AG04449 (cell line): ENCODE results near the gene RNF144A.

ENCODE experiments used
- CTCF ChIA-PET: fragments of 350-600 bp; formaldehyde crosslinking; extraction: SDS; loops from one replicate; lab custom pipeline; 2021; ENCODE audit warnings: antibody characterized with exemption; lab: Yijun Ruan, JAX
- POLR2A ChIA-PET: fragments of 400-600, 350-600 bp; formaldehyde crosslinking; extraction: SDS; loops from one replicate; lab custom pipeline; 2020; ENCODE audit warnings: antibody characterized with exemption, inconsistent platforms; lab: Yijun Ruan, JAX
- DNase-seq: peaks from one replicate; pipeline ENCODE4 v3.0.0-alpha.2; 2010; ENCODE audit warnings: low read depth, low spot score
- H3K4me3 ChIP-seq: 2 replicates; pipeline ENCODE4 v1.5.1; 2011; ENCODE audit warnings: low read depth, mild to moderate bottlenecking, control low read depth, low read length
- TF ChIP-seq, protein P1 (sequence below): IDR thresholded peaks from one replicate; pipeline ENCODE4 v1.5.1; 2011; ENCODE audit warnings: mild to moderate bottlenecking, moderate library complexity, low read length, control low read depth, inconsistent platforms; ENCODE audit not compliant: insufficient read depth; ENCODE audit errors: missing control alignments

RNF144A gene

DNA sequence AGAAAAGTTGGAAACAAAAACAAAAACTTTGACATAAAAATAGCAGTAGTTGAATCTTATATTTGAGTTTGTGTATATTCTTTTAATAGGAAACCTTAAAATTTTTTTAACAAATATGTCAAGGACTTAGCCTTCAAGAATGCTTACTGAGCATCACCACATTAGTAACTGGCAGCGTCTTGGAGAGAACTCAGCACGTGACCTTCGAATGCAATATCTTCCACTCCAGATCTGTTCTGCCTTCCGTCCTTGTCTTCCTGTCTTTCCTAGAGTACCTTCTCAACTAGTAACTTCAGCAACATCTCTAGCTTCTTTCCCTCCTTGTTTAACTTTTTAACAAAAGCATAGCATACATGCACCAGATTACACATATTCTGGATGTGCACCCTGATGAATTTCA is 38.7 kb upstream of the RNF144A start:
- CTCF ChIA-PET, result no interaction called here
- no peak overlapping the region for H3K4me3 ChIP-seq
- TF ChIP-seq, protein P1, sequence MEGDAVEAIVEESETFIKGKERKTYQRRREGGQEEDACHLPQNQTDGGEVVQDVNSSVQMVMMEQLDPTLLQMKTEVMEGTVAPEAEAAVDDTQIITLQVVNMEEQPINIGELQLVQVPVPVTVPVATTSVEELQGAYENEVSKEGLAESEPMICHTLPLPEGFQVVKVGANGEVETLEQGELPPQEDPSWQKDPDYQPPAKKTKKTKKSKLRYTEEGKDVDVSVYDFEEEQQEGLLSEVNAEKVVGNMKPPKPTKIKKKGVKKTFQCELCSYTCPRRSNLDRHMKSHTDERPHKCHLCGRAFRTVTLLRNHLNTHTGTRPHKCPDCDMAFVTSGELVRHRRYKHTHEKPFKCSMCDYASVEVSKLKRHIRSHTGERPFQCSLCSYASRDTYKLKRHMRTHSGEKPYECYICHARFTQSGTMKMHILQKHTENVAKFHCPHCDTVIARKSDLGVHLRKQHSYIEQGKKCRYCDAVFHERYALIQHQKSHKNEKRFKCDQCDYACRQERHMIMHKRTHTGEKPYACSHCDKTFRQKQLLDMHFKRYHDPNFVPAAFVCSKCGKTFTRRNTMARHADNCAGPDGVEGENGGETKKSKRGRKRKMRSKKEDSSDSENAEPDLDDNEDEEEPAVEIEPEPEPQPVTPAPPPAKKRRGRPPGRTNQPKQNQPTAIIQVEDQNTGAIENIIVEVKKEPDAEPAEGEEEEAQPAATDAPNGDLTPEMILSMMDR, result no peak
- POLR2A ChIA-PET, result no interaction called here
- no peak for DNase-seq

DNA sequence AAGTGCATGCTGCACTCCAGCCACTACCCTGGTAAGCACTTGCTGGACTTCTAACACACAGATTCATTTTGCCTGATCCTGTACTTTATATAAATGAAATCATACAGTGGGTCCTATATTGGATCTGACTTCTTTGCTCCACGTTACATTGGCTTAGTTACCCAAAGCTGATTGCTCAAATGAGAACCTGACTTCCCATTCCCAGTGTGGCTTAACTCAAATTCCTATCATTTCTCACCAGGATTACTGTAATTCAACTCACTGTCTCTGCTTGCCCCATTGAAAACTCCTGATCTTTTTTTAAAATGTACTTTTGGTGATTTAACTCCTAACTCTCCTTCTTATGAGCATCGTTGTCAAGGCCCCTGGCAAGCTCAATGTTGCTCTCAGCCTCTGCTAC is 38.2 kb upstream of the RNF144A start:
- POLR2A ChIA-PET, result no interaction called here
- TF ChIP-seq, protein P1, result no peak
- no peak overlapping the region for H3K4me3 ChIP-seq
- CTCF ChIA-PET, result no interaction called here
- DNase-seq, result no peak

DNA sequence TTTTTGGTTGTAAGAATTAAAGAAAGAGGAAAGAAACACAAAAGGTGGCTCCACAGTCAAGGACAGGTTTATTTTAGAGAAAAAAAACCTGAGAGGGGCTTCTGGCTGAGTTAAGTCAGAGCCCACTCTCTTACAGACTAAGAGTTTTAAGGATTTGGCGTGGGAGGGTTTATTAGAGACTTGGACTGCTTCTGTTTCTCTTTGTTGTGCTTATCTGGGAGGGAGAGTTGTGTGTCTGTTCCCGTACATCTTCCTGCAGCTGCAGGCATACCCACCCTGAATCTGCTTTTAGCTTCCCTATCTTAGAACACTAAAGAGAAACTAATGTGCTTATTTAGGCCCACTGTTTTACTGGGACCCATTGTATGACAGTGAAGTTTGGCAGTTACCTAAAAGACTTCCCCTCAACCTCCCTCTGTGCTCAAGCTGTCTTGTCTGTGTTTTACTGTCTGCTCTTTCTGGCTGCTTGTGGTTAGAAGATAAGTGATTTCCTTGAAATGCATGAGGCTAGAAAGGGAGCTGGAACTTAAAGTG is 36.9 kb upstream of the RNF144A start:
- no peak for DNase-seq
- no peak overlapping the region for H3K4me3 ChIP-seq
- TF ChIP-seq, protein P1, result no peak
- CTCF ChIA-PET, result interaction anchor here (0.8 kb wide), 1 partner anchor 14 kb away, joined by 3 read pairs; no protein-coding TSS in a partner anchor
- POLR2A ChIA-PET, result no interaction called here

DNA sequence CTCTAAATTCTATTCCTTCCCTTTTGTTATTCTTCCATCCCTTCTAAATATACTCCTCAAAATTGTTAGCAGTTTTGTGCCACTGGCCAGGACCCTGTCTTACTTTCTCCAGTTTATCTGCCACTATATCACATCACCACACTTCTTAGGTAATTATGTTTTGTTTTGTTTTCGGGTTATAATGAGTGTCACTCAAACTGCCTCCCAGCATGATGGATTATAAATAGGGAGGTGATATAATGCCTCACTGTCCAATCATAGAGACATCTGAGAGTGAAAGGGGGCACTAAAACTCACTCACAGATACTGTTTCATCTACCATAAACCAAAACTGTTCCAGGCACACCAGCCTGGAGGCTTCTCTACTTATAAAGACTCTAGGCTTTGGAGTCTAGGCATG is 36.2 kb upstream of the RNF144A start:
- ChIA-PET CTCF (no interaction called here), POLR2A (no interaction called here)
- no peak for DNase-seq
- no peak overlapping the region for H3K4me3 ChIP-seq
- TF ChIP-seq, protein P1, result no peak

DNA sequence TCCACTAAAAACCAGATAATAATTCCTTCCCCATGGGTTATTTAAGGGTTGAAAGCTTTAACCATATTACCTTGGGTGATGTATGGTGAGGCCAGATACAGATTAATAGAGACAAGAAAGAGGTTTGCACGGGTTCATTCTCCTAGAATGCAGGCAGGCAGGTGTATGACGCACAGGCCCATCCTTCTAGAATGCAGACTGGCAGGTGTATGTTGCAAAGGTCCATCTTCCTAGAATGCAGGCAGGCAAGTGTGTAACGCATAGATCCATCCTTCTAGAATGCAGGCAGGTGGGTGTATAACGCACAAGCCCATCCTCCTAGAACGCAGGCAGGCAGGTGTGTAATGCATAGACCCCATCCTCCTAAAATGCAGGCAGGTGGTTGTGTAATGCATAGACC is 35.7 kb upstream of the RNF144A start:
- TF ChIP-seq, protein P1, result no peak
- ChIA-PET CTCF (no interaction called here), POLR2A (no interaction called here)
- no peak overlapping the region for H3K4me3 ChIP-seq
- no peak for DNase-seq

DNA sequence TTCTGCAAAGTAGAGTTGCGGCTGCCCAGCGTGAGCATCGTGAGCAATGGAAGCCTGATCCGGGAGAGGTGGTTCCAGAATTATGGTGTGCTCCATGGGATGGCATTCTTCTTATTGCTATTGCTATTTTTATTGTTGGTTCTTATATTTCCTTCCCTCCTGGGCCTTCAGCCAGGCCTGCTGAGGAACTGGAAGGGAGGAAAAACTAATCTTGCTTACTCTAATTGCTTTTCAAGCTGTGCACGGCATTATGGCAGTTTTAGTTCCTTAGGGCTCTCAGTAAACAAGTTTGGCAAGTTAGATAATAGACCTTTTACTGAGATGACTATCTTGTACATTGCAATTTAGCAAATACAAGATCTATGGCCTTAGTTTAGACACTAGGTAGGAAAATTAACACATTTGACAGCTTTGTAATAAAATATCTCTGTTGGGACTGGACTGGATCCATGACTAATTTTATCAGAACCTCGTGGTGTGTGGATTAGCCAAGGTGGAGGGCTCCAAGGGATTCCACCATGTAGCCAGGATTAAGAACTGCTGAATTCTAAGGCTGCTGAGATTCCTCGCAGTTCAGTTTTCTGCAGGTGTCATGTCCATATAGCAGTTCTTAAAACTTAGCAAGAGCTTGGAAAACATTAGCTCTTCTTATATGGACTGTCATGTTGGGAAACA is 33.6 kb upstream of the RNF144A start:
- CTCF ChIA-PET, result no interaction called here
- no peak overlapping the region for H3K4me3 ChIP-seq
- DNase-seq, result no peak
- TF ChIP-seq, protein P1, result no peak
- POLR2A ChIA-PET, result no interaction called here
